Neural cell (in vitro differentiated cells): Measurements from ENCODE around the gene GRM5.

Experiments
- EZH2 ChIP-seq: fragments of 200-600, 300-800 bp; shearing (Covaris generic), sonication (generic); IDR thresholded peaks from 2 replicates; pipeline ENCODE4 v1.6.1; 2014; ENCODE audit warnings: antibody characterized with exemption, low read length, borderline replicate concordance, mild to moderate bottlenecking; ENCODE audit not compliant: insufficient read depth, poor library complexity, severe bottlenecking
- MXI1 ChIP-seq: fragments of 450-650 bp; conservative IDR thresholded peaks from 2 replicates; pipeline ENCODE4 v1.6.1; 2014; ENCODE audit warnings: antibody characterized with exemption, mild to moderate bottlenecking; ENCODE audit not compliant: poor library complexity, severe bottlenecking

DNA sequence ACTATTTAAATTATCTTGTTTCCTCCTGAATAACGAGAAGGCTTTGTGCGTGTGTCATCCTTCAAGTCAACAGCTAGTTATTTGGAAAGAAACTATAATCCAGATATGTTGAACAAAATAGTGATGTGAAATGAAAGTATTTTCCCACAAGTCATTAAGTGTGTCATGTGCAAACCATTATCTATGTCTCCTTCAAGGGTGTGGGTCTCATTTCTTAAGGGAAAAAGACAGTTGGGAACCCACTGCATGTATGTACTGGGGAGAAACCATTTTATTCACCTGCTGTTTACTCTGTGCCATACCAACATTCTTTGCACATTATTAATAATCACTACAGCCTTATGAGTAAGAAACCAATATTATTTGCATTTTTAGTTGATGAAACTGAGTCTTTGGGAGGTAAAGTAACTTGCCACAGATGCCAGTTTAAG is 582.9 kb downstream of the GRM5 start:
- TF ChIP-seq MXI1 (no peak), EZH2 (no peak)
